Common myeloid progenitor, CD34-positive (primary cell): ENCODE data around the gene NLN.

ENCODE experiments used
- CTCF ChIA-PET: fragments of 350-600 bp; sonication (Branson Sonifier 250); formaldehyde crosslinking; loops from one replicate; lab custom pipeline; 2021; ENCODE audit warnings: antibody characterized with exemption; lab: Charles Lee
- POLR2A ChIA-PET: fragments of 350-600 bp; sonication (Branson Sonifier 250); formaldehyde crosslinking; loops from one replicate; lab custom pipeline; 2021; ENCODE audit warnings: antibody characterized with exemption; lab: Charles Lee
- DNase-seq, 3 donors: peaks; one replicate each; pipeline versions ENCODE4 v3.0.0 to v3.0.0-alpha.2; 2013
- H3K27ac ChIP-seq, 2 experiments: 1 replicate in 1 of 2; 2 replicates in 1 of 2; pipeline ENCODE4 v1.7.0; 2013; ENCODE audit warnings: inconsistent platforms in 2 of 2, low read length in 2 of 2, mild to moderate bottlenecking in 2 of 2, low read depth in 1 of 2, moderate library complexity in 1 of 2; ENCODE audit not compliant: severe bottlenecking in 2 of 2, insufficient read depth in 1 of 2, poor library complexity in 1 of 2
- H3K27me3 ChIP-seq, 5 experiments: replicated peaks in 2 of 5; 1 replicate in 3 of 5; 2 replicates in 2 of 5; pipeline versions ENCODE4 v1.6.1 to v1.7.0; 2013; ENCODE audit warnings: low read length in 4 of 5, mild to moderate bottlenecking in 2 of 5, moderate library complexity in 2 of 5, inconsistent platforms in 1 of 5; ENCODE audit not compliant: insufficient read depth in 5 of 5, control insufficient read depth in 4 of 5
- H3K36me3 ChIP-seq, 4 experiments: 1 replicate in 2 of 4; 2 replicates in 2 of 4; pipeline versions ENCODE4 v1.6.1 to v1.7.0; 2013; ENCODE audit warnings: low read length in 3 of 4, control low read depth in 1 of 4, mild to moderate bottlenecking in 1 of 4; ENCODE audit not compliant: control insufficient read depth in 4 of 4, insufficient read depth in 4 of 4
- H3K4me1 ChIP-seq, 4 experiments: 1 replicate in 3 of 4; 2 replicates in 1 of 4; pipeline versions ENCODE4 v1.6.1 to v1.7.1; 2013; ENCODE audit warnings: low read length in 3 of 4, mild to moderate bottlenecking in 3 of 4, control low read depth in 1 of 4, inconsistent platforms in 1 of 4, moderate library complexity in 1 of 4; ENCODE audit not compliant: control insufficient read depth in 4 of 4, insufficient read depth in 4 of 4; ENCODE audit errors: control extremely low read depth in 1 of 4
- H3K4me3 ChIP-seq, 7 experiments: 1 replicate in 4 of 7; 2 replicates in 3 of 7; pipeline versions ENCODE4 v1.5.1 to v1.7.0; 2013; ENCODE audit warnings: mild to moderate bottlenecking in 7 of 7, low read length in 6 of 7, moderate library complexity in 6 of 7, inconsistent platforms in 2 of 7, low read depth in 2 of 7, control low read depth in 1 of 7; ENCODE audit not compliant: insufficient read depth in 4 of 7, control insufficient read depth in 1 of 7; ENCODE audit errors: extremely low read depth in 1 of 7
- H3K9me3 ChIP-seq, 5 experiments: 1 replicate in 4 of 5; 2 replicates in 1 of 5; pipeline versions ENCODE4 v1.6.1 to v1.7.1; 2013; ENCODE audit warnings: low read length in 4 of 5, mild to moderate bottlenecking in 2 of 5, inconsistent platforms in 1 of 5, low read depth in 1 of 5, moderate library complexity in 1 of 5; ENCODE audit not compliant: control insufficient read depth in 4 of 5, insufficient read depth in 2 of 5; ENCODE audit errors: control extremely low read depth in 1 of 5
- WGBS: methylation state at CpG from one replicate; pipeline ENCODE4 v1.1.5; 2013; ENCODE audit not compliant: insufficient coverage; 5-methylcytosine and 5-hydroxymethylcytosine counted together

Gene NLN

DNA sequence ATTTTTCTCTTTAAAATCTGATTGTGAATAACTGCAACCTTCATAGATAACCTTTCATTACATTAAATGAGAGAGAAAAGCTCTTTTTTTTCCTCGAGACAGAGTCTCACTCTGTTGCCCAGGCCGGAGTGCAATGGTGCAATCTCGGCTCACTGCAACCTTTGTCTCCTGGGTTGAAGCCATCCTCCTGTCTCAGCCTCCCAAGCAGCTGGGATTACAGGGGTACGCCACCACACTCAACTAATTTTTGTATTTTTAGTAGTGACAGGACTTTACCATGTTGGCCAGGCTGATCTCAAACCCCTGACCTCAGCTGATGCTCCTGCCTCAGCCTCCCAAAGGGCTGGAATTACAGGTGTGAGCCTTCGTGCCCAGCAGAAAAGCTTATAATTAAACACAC is 134.5 kb downstream of the NLN start:
- Histone ChIP-seq H3K36me3 (no peaks in the 10 kb centered on the region), H3K9me3 (peaks cover 0 to 3% (median 1%) of the 10 kb centered on the region in 5 experiments), H3K4me1 (peaks cover 0 to 4% (median under 1%) of the 10 kb centered on the region in 4 experiments), H3K27ac (no peak overlapping the region), H3K4me3 (no peak overlapping the region), H3K27me3 (no peaks in the 10 kb centered on the region)
- ChIA-PET CTCF (no interaction called here), POLR2A (no interaction called here)
- DNase-seq = no peak
- WGBS = 93% methylated on average over 3 of the region's 5 CpGs

DNA sequence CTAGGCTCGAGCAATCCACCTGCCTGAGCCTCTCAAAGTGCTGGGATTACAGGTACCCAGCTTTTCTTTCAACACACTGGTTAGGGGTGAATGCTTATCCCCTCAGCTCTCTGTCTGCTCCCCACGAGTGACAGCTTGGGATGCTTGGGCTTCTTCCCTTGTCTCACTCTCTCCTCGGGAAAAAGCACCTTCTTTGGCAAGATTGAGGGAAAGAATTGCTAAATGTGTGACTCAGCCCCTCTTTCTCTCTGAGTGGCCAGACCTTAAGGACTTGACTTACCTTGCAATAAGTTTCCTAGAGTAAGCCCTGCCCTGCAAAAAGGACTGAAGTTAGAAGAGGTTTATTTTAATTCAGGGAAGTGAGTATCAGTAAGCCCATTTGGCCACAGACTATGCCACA is 136.3 kb downstream of the NLN start:
- no peaks in the 10 kb centered on the region for H3K36me3 ChIP-seq
- DNase-seq = no peak
- H3K27ac ChIP-seq = no peak overlapping the region
- POLR2A ChIA-PET = no interaction called here
- CTCF ChIA-PET = no interaction called here
- no peaks in the 10 kb centered on the region for H3K27me3 ChIP-seq
- WGBS = 94% methylated on average over 3 of the region's 3 CpGs
- no peaks in the 10 kb centered on the region for H3K9me3 ChIP-seq
- peaks cover 0 to 4% (median 2%) of the 10 kb centered on the region in 4 experiments for H3K4me1 ChIP-seq
- H3K4me3 ChIP-seq = no peak overlapping the region

DNA sequence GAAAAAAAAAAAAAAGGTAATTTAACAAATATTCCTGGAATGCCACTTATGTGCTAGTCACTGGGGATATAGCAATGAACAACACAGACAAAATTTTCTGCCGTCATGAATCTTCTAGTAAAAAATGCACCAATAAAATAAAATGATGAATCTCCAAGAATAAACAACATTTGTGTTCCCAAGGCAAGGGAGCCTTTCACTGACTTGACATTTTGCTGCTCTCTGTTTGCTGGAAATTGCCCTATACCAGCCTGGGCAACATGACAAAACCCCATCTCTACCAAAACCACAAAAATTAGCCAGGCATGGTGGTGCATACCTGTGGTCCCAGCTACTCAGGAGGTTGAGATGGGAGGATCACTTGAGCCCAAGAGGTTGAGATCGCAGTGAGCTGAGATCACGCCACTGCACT is 139.8 kb downstream of the NLN start:
- no peak for DNase-seq
- WGBS = 100% methylated on average over 1 of the region's 3 CpGs

DNA sequence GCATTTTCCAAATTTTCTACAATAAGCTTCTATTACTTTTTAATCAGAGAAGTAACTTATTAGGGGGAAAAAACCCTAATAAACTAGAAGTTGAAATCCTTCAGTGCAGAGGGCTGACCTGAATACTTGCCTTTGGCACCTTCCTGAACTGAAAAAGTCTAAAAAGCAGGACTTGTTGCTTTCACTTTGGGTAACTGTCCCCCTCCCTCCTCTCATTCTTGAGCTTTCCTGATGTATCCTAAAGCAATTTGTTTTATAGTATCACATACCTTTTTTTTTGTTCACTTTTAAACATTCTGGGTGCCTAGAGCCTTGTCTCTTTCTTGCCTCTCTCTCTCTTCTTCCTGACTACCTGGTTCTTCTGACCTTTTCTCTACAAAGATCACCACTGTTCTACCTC is 140.4 kb downstream of the NLN start:
- no peaks in the 10 kb centered on the region for H3K9me3 ChIP-seq
- ChIA-PET CTCF (no interaction called here), POLR2A (no interaction called here)
- H3K36me3 ChIP-seq = no peaks in the 10 kb centered on the region
- H3K27me3 ChIP-seq = no peaks in the 10 kb centered on the region
- H3K27ac ChIP-seq = no peak overlapping the region
- DNase-seq = no peak
- H3K4me3 ChIP-seq = no peak overlapping the region
- H3K4me1 ChIP-seq = peaks cover 4 to 19% (median 11%) of the 10 kb centered on the region in 4 experiments

More for the DNA sequence above, 139.8 kb downstream of the NLN start:
- H3K4me3 ChIP-seq = no peak overlapping the region
- H3K27me3 ChIP-seq = no peaks in the 10 kb centered on the region
- H3K36me3 ChIP-seq = no peaks in the 10 kb centered on the region
- H3K4me1 ChIP-seq = peaks cover under 1 to 14% (median 7%) of the 10 kb centered on the region in 4 experiments
- H3K9me3 ChIP-seq = no peaks in the 10 kb centered on the region
- H3K27ac ChIP-seq = no peak overlapping the region
- POLR2A ChIA-PET = no interaction called here
- CTCF ChIA-PET = no interaction called here

DNA sequence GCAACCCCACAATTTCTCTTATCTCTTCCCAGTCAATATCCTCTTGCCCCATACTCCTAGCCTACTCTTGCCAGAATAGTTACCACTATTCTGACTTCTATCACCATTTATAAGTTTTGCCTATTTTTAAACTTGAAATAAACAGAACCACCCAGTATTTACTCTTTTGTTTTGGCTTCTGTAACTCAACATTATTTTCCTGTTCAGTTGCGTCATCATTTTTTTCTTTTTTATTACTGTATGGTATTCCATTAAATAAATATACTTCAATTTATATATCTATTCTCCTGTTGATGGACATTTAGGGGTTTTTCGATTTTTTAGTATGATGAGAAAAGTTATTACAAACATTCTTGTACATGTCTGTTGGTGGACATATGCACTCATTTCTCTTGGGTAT is 141.7 kb downstream of the NLN start:
- Histone ChIP-seq H3K27me3 (no peaks in the 10 kb centered on the region), H3K27ac (no peak overlapping the region), H3K4me1 (peaks cover 4 to 23% (median 15%) of the 10 kb centered on the region in 4 experiments), H3K36me3 (no peaks in the 10 kb centered on the region), H3K9me3 (no peaks in the 10 kb centered on the region), H3K4me3 (no peak overlapping the region)
- no CpG with 5 or more reads among the region's 2 CpGs for WGBS
- DNase-seq = no peak
- POLR2A ChIA-PET = no interaction called here
- CTCF ChIA-PET = interaction anchor here (0.8 kb wide), 1 partner anchor 11 kb away, joined by 3 read pairs; no protein-coding TSS in a partner anchor

DNA sequence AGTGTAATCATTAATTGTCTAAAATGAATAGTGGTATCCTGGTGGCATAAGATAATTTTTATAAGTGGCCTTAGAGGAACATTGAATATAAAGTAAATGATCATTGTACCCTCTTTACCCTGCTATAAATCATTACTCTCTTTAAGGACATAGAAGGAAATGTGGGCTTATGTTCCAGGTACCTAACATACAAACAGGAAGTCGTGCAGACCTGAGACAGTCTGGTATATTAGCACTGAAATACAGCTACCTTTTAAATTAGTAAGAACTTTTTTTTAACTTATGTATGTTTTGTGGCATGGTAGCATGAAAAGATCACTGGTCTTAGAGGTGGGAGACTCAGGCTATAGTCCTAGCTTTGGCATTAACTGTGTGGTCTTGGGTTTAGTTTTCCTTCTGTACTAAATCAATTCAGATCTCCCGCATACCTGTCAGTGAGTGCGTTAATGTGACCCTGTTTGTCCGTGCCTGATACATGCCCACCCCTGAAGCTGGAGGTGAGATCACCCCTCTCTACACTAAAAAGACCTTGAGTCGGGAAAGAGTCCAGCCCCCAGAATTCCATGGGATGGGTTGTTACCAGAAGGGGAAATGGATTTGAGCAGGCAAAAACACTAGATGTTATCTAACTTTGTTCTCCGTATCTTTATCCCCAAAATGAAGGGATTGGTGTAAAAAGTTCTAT is 145.0 kb downstream of the NLN start:
- Histone ChIP-seq H3K27ac (peak overlapping the region in 1 of 2 experiments; percentile 18), H3K4me1 (peaks cover 4 to 23% (median 15%) of the 10 kb centered on the region in 4 experiments), H3K27me3 (no peaks in the 10 kb centered on the region), H3K36me3 (no peaks in the 10 kb centered on the region), H3K4me3 (peak overlapping the region in 2 of 7 experiments; percentile 31 to 48), H3K9me3 (no peaks in the 10 kb centered on the region)
- WGBS = no CpG with 5 or more reads among the region's 6 CpGs
- CTCF ChIA-PET = no interaction called here
- DNase-seq = peak in 2 of 3 donors; percentile 28 to 47
- POLR2A ChIA-PET = no interaction called here

DNA sequence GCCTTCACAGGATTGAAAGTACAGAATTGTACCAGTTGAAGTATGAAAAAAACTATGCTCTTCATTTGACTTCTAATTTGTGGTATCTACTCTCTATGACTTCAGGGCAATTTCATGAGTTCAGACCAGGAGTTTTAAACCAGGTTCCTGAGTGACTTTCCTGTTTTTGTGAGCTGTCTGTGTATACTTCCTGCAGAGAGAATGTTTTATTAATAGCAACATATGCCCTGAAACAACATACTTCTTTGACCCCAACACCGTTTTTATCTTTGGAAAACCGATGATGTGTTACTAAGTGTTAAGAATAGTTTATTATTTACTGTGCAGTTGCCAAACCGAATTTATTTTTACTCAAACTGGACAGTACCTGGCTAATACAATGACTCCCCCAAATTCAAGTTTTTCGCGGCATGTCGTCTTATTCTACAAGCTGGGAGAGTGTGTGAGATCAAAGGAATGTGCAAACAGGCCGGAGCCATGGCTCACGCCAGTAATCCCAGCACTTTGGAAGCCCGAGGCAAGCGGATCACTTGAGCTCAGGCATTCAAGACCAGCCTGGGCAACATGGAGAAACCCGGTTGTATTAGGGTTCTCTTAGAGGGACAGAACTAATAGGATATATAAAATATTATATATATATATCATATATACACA is 145.7 kb downstream of the NLN start:
- ChIA-PET POLR2A (no interaction called here), CTCF (no interaction called here)
- peaks cover 4 to 20% (median 15%) of the 10 kb centered on the region in 4 experiments for H3K4me1 ChIP-seq
- peak in 2 of 3 donors; percentile 19 to 28 for DNase-seq
- H3K27me3 ChIP-seq = no peaks in the 10 kb centered on the region
- peak overlapping the region in 1 of 2 experiments; percentile 18 for H3K27ac ChIP-seq
- H3K9me3 ChIP-seq = no peaks in the 10 kb centered on the region
- 87% methylated on average over 8 of the region's 11 CpGs for WGBS
- no peaks in the 10 kb centered on the region for H3K36me3 ChIP-seq
- H3K4me3 ChIP-seq = peak overlapping the region in 3 of 7 experiments; percentile 13 to 48 (median 31)
